ENCODE results near the gene RNMT. TPM values are rescaled to one million over a fixed set of nuclear protein-coding genes. Genes with fewer than 3 reads are reported as not detected.
"Not testable (repeated sequence)": the region's sequence is repeated elsewhere in the genome, so short reads cannot be mapped to it uniquely, and the experiment has no call there.

The RNMT gene
- total RNA-seq: 10 to 100 TPM; 18.1 to 29.1 (median 23.7) TPM

DNA sequence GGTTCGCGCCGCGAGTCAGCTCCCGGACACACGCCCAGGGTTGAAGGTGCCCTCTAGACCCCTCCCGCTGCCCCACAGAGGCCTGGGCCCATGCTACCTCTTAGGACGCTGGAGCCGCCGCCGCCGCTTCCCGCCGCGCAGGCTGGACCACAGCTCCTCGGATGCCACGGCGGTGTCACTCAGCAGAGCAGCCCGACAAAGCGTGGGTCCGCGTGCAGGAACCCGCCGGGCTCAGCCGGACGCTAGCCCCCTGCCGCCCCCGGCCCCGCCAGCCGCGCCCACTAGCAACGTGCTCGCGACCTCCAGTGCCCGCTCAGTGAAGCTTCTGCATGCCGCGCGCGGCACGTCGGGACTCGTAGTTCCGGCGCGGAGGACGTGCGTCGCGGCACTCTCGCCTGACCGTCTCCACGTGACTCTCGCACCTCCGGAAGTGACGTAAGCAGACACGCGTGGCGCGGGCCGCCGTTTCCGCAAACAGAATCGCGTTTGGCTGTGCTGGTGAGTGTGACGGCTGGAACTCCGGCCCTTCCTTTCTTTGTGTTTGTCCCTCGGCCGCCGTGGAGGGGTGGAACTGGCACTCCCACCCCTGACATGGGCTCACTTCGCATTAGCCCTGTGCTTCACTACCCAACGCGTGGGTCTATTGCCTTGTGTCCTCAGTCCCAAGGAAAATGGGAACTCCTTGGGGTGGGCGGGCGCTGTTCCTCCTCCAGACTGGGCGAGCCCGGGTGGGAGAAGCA, at the start of gene RNMT, which contains the start of gene FAM210A:
Gene RNMT, plus strand, starts transcription at position 442 of the 740 bp plus-strand sequence. CDS start 4,845 bp downstream, outside the sequence.
Gene FAM210A, minus strand, starts transcription at position 327 of the 740 bp plus-strand sequence. CDS start 44,481 bp downstream, outside the sequence.
- peak within 1 kb of the TSS; percentile 93 for H3K27ac ChIP-seq
- peaks cover 27% of the 10 kb centered on the region for H3K4me1 ChIP-seq
- H3K9me3 ChIP-seq: no peaks in the 10 kb centered on the region
- peak; percentile 96 to 97 for DNase-seq (ENCODE audit: low spot score in 2 of 2)
- H3K36me3 ChIP-seq: no peaks in the 10 kb centered on the region
- H3K4me3 ChIP-seq: peak within 1 kb of the TSS; percentile 99
- TF ChIP-seq POLR2AphosphoS5 (IDR thresholded peaks at IDR 0.05) (peak; percentile 81 to 95 (median 90)), POLR2A (IDR thresholded peaks at IDR 0.05) (peak in 1 of 2 donors; percentile 82)
- TF ChIP-seq, protein P1, sequence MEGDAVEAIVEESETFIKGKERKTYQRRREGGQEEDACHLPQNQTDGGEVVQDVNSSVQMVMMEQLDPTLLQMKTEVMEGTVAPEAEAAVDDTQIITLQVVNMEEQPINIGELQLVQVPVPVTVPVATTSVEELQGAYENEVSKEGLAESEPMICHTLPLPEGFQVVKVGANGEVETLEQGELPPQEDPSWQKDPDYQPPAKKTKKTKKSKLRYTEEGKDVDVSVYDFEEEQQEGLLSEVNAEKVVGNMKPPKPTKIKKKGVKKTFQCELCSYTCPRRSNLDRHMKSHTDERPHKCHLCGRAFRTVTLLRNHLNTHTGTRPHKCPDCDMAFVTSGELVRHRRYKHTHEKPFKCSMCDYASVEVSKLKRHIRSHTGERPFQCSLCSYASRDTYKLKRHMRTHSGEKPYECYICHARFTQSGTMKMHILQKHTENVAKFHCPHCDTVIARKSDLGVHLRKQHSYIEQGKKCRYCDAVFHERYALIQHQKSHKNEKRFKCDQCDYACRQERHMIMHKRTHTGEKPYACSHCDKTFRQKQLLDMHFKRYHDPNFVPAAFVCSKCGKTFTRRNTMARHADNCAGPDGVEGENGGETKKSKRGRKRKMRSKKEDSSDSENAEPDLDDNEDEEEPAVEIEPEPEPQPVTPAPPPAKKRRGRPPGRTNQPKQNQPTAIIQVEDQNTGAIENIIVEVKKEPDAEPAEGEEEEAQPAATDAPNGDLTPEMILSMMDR (IDR thresholded peaks at IDR 0.05): no peak
- no peaks in the 10 kb centered on the region for H3K27me3 ChIP-seq
- WGBS: 1% methylated on average over 10 of the region's 76 CpGs

DNA sequence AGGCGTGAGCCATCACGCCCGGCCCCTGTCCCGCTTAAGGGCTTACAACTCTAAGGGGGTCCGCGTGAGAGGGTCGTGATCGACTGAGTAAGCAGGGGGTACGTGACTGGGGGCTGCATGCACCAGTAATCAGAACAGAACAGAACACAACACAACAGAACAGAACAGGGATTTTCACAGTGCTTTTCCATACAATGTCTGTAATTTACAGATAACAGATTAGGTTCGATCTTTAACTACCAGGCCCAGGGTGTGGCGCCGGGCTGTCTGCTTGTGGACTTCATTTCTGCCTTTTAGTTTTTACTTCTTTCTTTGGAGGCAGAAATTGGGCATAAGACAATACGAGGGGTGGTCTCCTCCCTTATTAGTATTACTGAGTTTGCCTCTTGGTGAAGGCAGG, 49.1 kb upstream of the RNMT start:
- not testable (repeated sequence) for H3K27me3 ChIP-seq; H3K27ac ChIP-seq; H3K4me1 ChIP-seq; H3K4me3 ChIP-seq; H3K9me3 ChIP-seq; H3K36me3 ChIP-seq; DNase-seq (ENCODE audit: low spot score in 2 of 2)
- whole genome bisulfite sequencing: over 99% methylated on average over 13 of the region's 13 CpGs

DNA sequence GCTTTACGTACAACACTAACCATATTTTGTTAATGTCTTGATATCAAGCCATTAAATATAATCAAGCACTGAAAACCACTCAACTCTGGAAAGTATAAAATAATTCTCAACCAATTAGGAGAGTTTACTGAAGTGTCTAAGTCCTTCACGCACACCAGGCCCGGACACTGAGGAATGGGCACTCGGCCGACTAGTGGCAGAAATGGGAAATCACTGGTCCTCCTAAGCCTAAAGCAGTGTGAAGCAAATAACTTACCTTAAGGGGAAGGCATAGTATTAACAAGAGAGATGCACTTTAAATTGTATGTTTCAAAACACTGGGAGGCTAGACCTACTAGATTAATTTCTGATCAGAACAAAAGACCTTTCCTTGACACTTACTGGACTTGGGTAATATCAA, 45.9 kb upstream of the RNMT start:
- no peak overlapping the region for H3K4me3 ChIP-seq
- no peaks in the 10 kb centered on the region for H3K9me3 ChIP-seq
- H3K27me3 ChIP-seq: no peaks in the 10 kb centered on the region
- 83% methylated on average over 5 of the region's 5 CpGs for WGBS
- H3K36me3 ChIP-seq: no peaks in the 10 kb centered on the region
- TF ChIP-seq POLR2AphosphoS5 (IDR thresholded peaks at IDR 0.05) (no peak), EP300 (IDR thresholded peaks at IDR 0.05) (no peak), POLR2A (IDR thresholded peaks at IDR 0.05) (no peak)
- TF ChIP-seq, protein P1 (IDR thresholded peaks at IDR 0.05): peak in 1 of 2 donors; percentile 18
- DNase-seq (ENCODE audit: low spot score in 2 of 2): no peak
- no peaks in the 10 kb centered on the region for H3K4me1 ChIP-seq
- no peak overlapping the region for H3K27ac ChIP-seq

DNA sequence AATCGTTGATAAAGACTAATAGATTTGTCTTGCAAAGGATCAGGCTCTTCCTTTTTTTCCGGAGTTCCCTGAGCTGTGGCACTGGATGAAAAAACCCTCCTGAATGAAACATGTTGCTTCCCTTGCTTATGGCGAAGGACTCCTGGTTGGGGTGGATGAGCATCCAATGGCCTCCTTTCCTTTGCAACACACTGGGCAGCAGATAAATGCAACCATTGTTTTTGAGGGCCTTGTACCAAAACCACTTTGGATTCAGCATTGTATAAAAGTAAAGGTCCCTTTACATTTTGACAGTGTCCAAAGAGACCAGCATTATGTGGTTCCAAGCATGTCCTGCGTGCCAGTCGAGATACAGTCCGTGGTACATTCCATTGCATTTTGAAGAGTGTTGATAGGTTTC, 44.8 kb upstream of the RNMT start:
- no peaks in the 10 kb centered on the region for H3K4me1 ChIP-seq
- no peaks in the 10 kb centered on the region for H3K27me3 ChIP-seq
- H3K27ac ChIP-seq: no peak overlapping the region
- no peak overlapping the region for H3K4me3 ChIP-seq
- 91% methylated on average over 6 of the region's 6 CpGs for WGBS
- TF ChIP-seq EP300 (IDR thresholded peaks at IDR 0.05): no peak
- no peak for TF ChIP-seq POLR2AphosphoS5 (IDR thresholded peaks at IDR 0.05)
- TF ChIP-seq POLR2A (IDR thresholded peaks at IDR 0.05): no peak
- TF ChIP-seq, protein P1 (IDR thresholded peaks at IDR 0.05): no peak
- H3K36me3 ChIP-seq: no peaks in the 10 kb centered on the region
- DNase-seq (ENCODE audit: low spot score in 2 of 2): no peak
- H3K9me3 ChIP-seq: no peaks in the 10 kb centered on the region

DNA sequence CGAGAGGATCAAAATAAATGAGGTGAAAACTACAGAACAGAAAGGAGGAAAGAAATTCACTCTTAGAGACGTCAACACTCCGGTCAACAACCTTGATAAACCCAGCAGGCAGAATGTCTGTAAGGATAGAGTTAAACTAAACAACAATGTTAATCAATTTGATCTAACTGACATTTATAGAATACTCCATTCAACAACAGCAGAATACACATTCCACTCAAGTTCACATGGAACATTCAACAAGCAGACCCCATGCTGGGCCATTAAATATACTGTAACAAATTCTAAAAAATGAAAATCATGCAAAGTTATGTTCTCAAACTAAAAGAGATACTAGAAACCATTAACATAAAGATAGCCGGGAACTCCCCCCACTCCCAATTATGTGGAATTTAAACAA, 41.9 kb upstream of the RNMT start:
- WGBS: 95% methylated on average over 4 of the region's 4 CpGs

More for the DNA sequence above, 41.9 kb upstream of the RNMT start:
- H3K9me3 ChIP-seq: no peaks in the 10 kb centered on the region
- no peak overlapping the region for H3K27ac ChIP-seq
- no peaks in the 10 kb centered on the region for H3K4me1 ChIP-seq
- no peaks in the 10 kb centered on the region for H3K27me3 ChIP-seq
- TF ChIP-seq POLR2AphosphoS5 (IDR thresholded peaks at IDR 0.05) (no peak), EP300 (IDR thresholded peaks at IDR 0.05) (no peak), POLR2A (IDR thresholded peaks at IDR 0.05) (no peak)
- TF ChIP-seq, protein P1 (IDR thresholded peaks at IDR 0.05): no peak
- H3K4me3 ChIP-seq: no peak overlapping the region
- no peak for DNase-seq (ENCODE audit: low spot score in 2 of 2)
- no peaks in the 10 kb centered on the region for H3K36me3 ChIP-seq
